Measurements from ENCODE around the gene RAP1GDS1. TPM values are rescaled to one million over a fixed set of nuclear protein-coding genes. Genes with fewer than 3 reads are reported as not detected.
A peak's percentile ranks its signal among the peaks of the same experiment; 100 is the strongest.

Gene RAP1GDS1
- total and polyA plus RNA-seq, 8 donors = 8.7 to 49.9 (median 13.9) TPM

GRCh38 chr4:98261405-98262291 is 464 bp downstream of the RAP1GDS1 start:
- peaks cover 4 to 36% (median 18%) of the 10 kb centered on the region in 4 donors for H3K4me1 ChIP-seq
- peak; percentile 39 to 78 for DNase-seq
- peak in 2 of 3 donors; percentile 3 to 10 for TF ChIP-seq POLR2AphosphoS5 (IDR thresholded peaks at IDR 0.05)
- no peak for TF ChIP-seq POLR2A (IDR thresholded peaks at IDR 0.05)
- TF ChIP-seq EP300 (IDR thresholded peaks at IDR 0.05) = no peak
- TF ChIP-seq, protein P1, sequence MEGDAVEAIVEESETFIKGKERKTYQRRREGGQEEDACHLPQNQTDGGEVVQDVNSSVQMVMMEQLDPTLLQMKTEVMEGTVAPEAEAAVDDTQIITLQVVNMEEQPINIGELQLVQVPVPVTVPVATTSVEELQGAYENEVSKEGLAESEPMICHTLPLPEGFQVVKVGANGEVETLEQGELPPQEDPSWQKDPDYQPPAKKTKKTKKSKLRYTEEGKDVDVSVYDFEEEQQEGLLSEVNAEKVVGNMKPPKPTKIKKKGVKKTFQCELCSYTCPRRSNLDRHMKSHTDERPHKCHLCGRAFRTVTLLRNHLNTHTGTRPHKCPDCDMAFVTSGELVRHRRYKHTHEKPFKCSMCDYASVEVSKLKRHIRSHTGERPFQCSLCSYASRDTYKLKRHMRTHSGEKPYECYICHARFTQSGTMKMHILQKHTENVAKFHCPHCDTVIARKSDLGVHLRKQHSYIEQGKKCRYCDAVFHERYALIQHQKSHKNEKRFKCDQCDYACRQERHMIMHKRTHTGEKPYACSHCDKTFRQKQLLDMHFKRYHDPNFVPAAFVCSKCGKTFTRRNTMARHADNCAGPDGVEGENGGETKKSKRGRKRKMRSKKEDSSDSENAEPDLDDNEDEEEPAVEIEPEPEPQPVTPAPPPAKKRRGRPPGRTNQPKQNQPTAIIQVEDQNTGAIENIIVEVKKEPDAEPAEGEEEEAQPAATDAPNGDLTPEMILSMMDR (IDR thresholded peaks at IDR 0.05) = no peak
- intact Hi-C loops (cut with DNase I; ENCODE audit: low total_unique reads) = no loop called here
- H3K9me3 ChIP-seq = no peaks in the 10 kb centered on the region
- H3K4me3 ChIP-seq = peak overlapping the region; percentile 81 to 96 (median 83)
- peak overlapping the region; percentile 90 to 99 (median 97) for H3K27ac ChIP-seq
- WGBS, 5 donors = 0 to 1% (median 0%) methylated on average over 43 to 78 of the region's 78 CpGs
- H3K27me3 ChIP-seq = no peaks in the 10 kb centered on the region
- no peaks in the 10 kb centered on the region for H3K36me3 ChIP-seq

GRCh38 chr4:98262431-98262830 is 1.2 kb downstream of the RAP1GDS1 start:
- WGBS, 5 donors = 1 to 10% (median 5%) methylated on average over 5 of the region's 5 CpGs
- no peaks in the 10 kb centered on the region for H3K9me3 ChIP-seq
- TF ChIP-seq EP300 (IDR thresholded peaks at IDR 0.05) (no peak), POLR2A (IDR thresholded peaks at IDR 0.05) (no peak), POLR2AphosphoS5 (IDR thresholded peaks at IDR 0.05) (no peak)
- TF ChIP-seq, protein P1 (IDR thresholded peaks at IDR 0.05) = no peak
- H3K36me3 ChIP-seq = no peaks in the 10 kb centered on the region
- H3K27ac ChIP-seq = peak overlapping the region in 4 of 5 donors; percentile 90 to 99 (median 97)
- intact Hi-C loops (cut with DNase I; ENCODE audit: low total_unique reads) = no loop called here
- DNase-seq = peak in 1 of 2 donors; percentile 38
- peak overlapping the region; percentile 81 to 96 (median 83) for H3K4me3 ChIP-seq
- H3K27me3 ChIP-seq = no peaks in the 10 kb centered on the region
- H3K4me1 ChIP-seq = peaks cover 4 to 36% (median 18%) of the 10 kb centered on the region in 4 donors

DNA sequence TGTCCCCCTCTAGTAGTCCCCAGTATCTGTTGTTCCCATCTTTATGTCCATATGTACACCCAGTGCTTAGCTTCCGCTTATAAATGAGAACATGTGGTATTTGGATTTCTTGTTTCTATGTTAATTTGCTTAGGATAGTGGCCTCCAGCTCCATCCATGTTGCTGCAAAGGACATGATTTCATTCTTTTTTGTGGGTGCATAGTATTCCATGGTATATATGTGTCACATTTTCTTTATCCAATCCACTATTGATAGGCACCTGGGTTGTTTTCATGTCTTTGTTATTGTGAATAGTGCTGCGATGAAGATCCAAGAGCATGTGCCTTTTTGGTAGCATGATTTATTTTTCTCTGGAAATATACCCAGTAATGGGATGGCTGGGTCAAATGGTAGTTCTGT is 6.3 kb downstream of the RAP1GDS1 start:
- Histone ChIP-seq H3K4me1 (peaks cover 0 to 19% (median 5%) of the 10 kb centered on the region in 4 donors), H3K4me3 (no peak overlapping the region), H3K36me3 (no peaks in the 10 kb centered on the region), H3K27me3 (no peaks in the 10 kb centered on the region), H3K27ac (no peak overlapping the region), H3K9me3 (no peaks in the 10 kb centered on the region)
- no peak for TF ChIP-seq EP300 (IDR thresholded peaks at IDR 0.05)
- no peak for TF ChIP-seq POLR2AphosphoS5 (IDR thresholded peaks at IDR 0.05)
- TF ChIP-seq, protein P1 (IDR thresholded peaks at IDR 0.05) = no peak
- TF ChIP-seq POLR2A (IDR thresholded peaks at IDR 0.05) = no peak
- DNase-seq = no peak
- intact Hi-C loops (cut with DNase I; ENCODE audit: low total_unique reads) = no loop called here
- WGBS, 5 donors = 95 to 100% (median 100%) methylated on average over 2 of the region's 2 CpGs

DNA sequence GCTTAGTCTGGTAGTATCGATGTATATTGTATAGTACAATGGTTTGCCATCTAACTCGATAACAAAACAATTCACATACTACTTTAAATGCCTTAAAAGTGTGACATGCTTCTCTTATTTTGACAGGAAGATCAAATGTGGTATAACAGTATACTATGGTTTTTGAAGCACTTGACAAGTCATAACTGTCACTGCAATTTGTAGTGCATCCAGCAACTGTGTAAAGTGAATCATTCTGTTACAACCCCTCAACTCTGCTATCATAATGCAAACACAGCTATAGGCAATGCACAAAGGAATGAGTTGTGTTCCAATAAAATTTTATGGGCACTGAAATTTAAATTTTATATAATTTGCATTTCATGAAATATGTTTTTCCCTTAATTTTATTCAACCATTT is 14.0 kb downstream of the RAP1GDS1 start:
- peaks cover 0 to 7% (median 4%) of the 10 kb centered on the region in 4 donors for H3K36me3 ChIP-seq
- H3K9me3 ChIP-seq = no peaks in the 10 kb centered on the region
- H3K27me3 ChIP-seq = no peaks in the 10 kb centered on the region
- no peaks in the 10 kb centered on the region for H3K4me1 ChIP-seq
- no peak overlapping the region for H3K27ac ChIP-seq
- H3K4me3 ChIP-seq = no peak overlapping the region
- WGBS, 5 donors = 92 to 100% (median 98%) methylated on average over 2 of the region's 2 CpGs
- intact Hi-C loops (cut with DNase I; ENCODE audit: low total_unique reads) = no loop called here
- TF ChIP-seq, protein P1 (IDR thresholded peaks at IDR 0.05) = no peak
- TF ChIP-seq POLR2AphosphoS5 (IDR thresholded peaks at IDR 0.05) (no peak), EP300 (IDR thresholded peaks at IDR 0.05) (no peak), POLR2A (IDR thresholded peaks at IDR 0.05) (no peak)
- DNase-seq = no peak

Data from stomach (tissue), 9 donors.